Measurements from ENCODE around the gene ARHGAP15.

ARHGAP15 gene

GRCh38 chr2:143433251-143433650, 304.0 kb downstream of the ARHGAP15 start:
- Histone ChIP-seq H3K23ac (ENCODE audit: low read depth, low read length, poor library complexity) (no peak overlapping the region), H3K4ac (ENCODE audit: low read length) (no peak overlapping the region), H4K91ac (ENCODE audit: low read depth, low read length, poor library complexity) (no peak overlapping the region), H2BK12ac (ENCODE audit: low read length) (no peak overlapping the region), H3K27ac (replicated peaks; ENCODE audit: low read length) (no peak overlapping the region), H3K9me3 (replicated peaks in 1 of 2; ENCODE audit: control insufficient read depth in 2 of 2, insufficient read depth in 1 of 2, low read depth in 1 of 2, low read length in 2 of 2) (no peaks in the 10 kb centered on the region), H3K4me3 (ENCODE audit: low read length in 2 of 2) (no peak overlapping the region), H3K4me2 (ENCODE audit: insufficient read depth, low read length, poor library complexity, severe bottlenecking) (no peak overlapping the region), H2AFZ (ENCODE audit: low read length) (no peak overlapping the region), H2BK5ac (ENCODE audit: low read length) (no peak overlapping the region), H3K14ac (ENCODE audit: low read length) (no peak overlapping the region), H2BK15ac (ENCODE audit: low read length) (no peak overlapping the region), H3K79me1 (ENCODE audit: low read depth, low read length) (no peaks in the 10 kb centered on the region), H3K4me1 (ENCODE audit: control insufficient read depth in 2 of 2, insufficient read depth in 1 of 2, low read depth in 1 of 2, low read length in 2 of 2) (no peaks in the 10 kb centered on the region), H2AK5ac (ENCODE audit: low read depth, low read length) (no peak overlapping the region), H3K18ac (ENCODE audit: low read length) (no peak overlapping the region), H3K36me3 (replicated peaks in 1 of 2; ENCODE audit: control insufficient read depth in 2 of 2, insufficient read depth in 2 of 2, low read length in 2 of 2) (no peaks in the 10 kb centered on the region), H4K8ac (ENCODE audit: low read depth, low read length) (no peak overlapping the region), H2BK120ac (ENCODE audit: low read depth, low read length) (no peak overlapping the region), H3K27me3 (ENCODE audit: control insufficient read depth in 3 of 3, insufficient read depth in 3 of 3, low read depth in 1 of 3, low read length in 3 of 3) (no peaks in the 10 kb centered on the region), H3K9ac (ENCODE audit: low read depth, low read length, poor library complexity) (no peak overlapping the region)
- no CpG with 5 or more reads among the region's 3 CpGs for WGBS, 2 donors (ENCODE audit: extremely low coverage in 2 of 2, insufficient read length in 2 of 2, insufficient replicate concordance in 1 of 2)
- no peak for DNase-seq (ENCODE audit: low spot score)

GRCh38 chr2:143433840-143434239, 304.6 kb downstream of the ARHGAP15 start:
- no peak overlapping the region for H3K23ac ChIP-seq (ENCODE audit: low read depth, low read length, poor library complexity)
- no peaks in the 10 kb centered on the region for H3K27me3 ChIP-seq (ENCODE audit: control insufficient read depth in 3 of 3, insufficient read depth in 3 of 3, low read depth in 1 of 3, low read length in 3 of 3)
- H2BK120ac ChIP-seq (ENCODE audit: low read depth, low read length) = no peak overlapping the region
- no peaks in the 10 kb centered on the region for H3K79me1 ChIP-seq (ENCODE audit: low read depth, low read length)
- no peak overlapping the region for H2AFZ ChIP-seq (ENCODE audit: low read length)
- no peak overlapping the region for H3K27ac ChIP-seq (replicated peaks; ENCODE audit: low read length)
- no peak overlapping the region for H3K9ac ChIP-seq (ENCODE audit: low read depth, low read length, poor library complexity)
- no peak overlapping the region for H3K4me2 ChIP-seq (ENCODE audit: insufficient read depth, low read length, poor library complexity, severe bottlenecking)
- H2BK12ac ChIP-seq (ENCODE audit: low read length) = no peak overlapping the region
- H3K9me3 ChIP-seq (replicated peaks in 1 of 2; ENCODE audit: control insufficient read depth in 2 of 2, insufficient read depth in 1 of 2, low read depth in 1 of 2, low read length in 2 of 2) = no peaks in the 10 kb centered on the region
- no peaks in the 10 kb centered on the region for H3K36me3 ChIP-seq (replicated peaks in 1 of 2; ENCODE audit: control insufficient read depth in 2 of 2, insufficient read depth in 2 of 2, low read length in 2 of 2)
- H4K8ac ChIP-seq (ENCODE audit: low read depth, low read length) = no peak overlapping the region
- no peak overlapping the region for H3K14ac ChIP-seq (ENCODE audit: low read length)
- H2AK5ac ChIP-seq (ENCODE audit: low read depth, low read length) = no peak overlapping the region
- H3K18ac ChIP-seq (ENCODE audit: low read length) = no peak overlapping the region
- H3K4ac ChIP-seq (ENCODE audit: low read length) = no peak overlapping the region
- H2BK5ac ChIP-seq (ENCODE audit: low read length) = no peak overlapping the region
- no peak for DNase-seq (ENCODE audit: low spot score)
- H3K4me1 ChIP-seq (ENCODE audit: control insufficient read depth in 2 of 2, insufficient read depth in 1 of 2, low read depth in 1 of 2, low read length in 2 of 2) = no peaks in the 10 kb centered on the region
- no peak overlapping the region for H3K4me3 ChIP-seq (ENCODE audit: low read length in 2 of 2)
- no peak overlapping the region for H4K91ac ChIP-seq (ENCODE audit: low read depth, low read length, poor library complexity)
- H2BK15ac ChIP-seq (ENCODE audit: low read length) = no peak overlapping the region

- no peak overlapping the region for H3K4me3 ChIP-seq (ENCODE audit: low read length in 2 of 2)
- H2AFZ ChIP-seq (ENCODE audit: low read length) = no peak overlapping the region
- H3K9ac ChIP-seq (ENCODE audit: low read depth, low read length, poor library complexity) = no peak overlapping the region
- no peaks in the 10 kb centered on the region for H3K9me3 ChIP-seq (replicated peaks in 1 of 2; ENCODE audit: control insufficient read depth in 2 of 2, insufficient read depth in 1 of 2, low read depth in 1 of 2, low read length in 2 of 2)
- H3K14ac ChIP-seq (ENCODE audit: low read length) = no peak overlapping the region
- H3K4ac ChIP-seq (ENCODE audit: low read length) = no peak overlapping the region
- H4K8ac ChIP-seq (ENCODE audit: low read depth, low read length) = no peak overlapping the region
- no peaks in the 10 kb centered on the region for H3K27me3 ChIP-seq (ENCODE audit: control insufficient read depth in 3 of 3, insufficient read depth in 3 of 3, low read depth in 1 of 3, low read length in 3 of 3)
- no peak overlapping the region for H3K4me2 ChIP-seq (ENCODE audit: insufficient read depth, low read length, poor library complexity, severe bottlenecking)
- WGBS, 2 donors (ENCODE audit: extremely low coverage in 2 of 2, insufficient read length in 2 of 2, insufficient replicate concordance in 1 of 2) = no CpG with 5 or more reads among the region's 3 CpGs
- no peak overlapping the region for H3K18ac ChIP-seq (ENCODE audit: low read length)
- no peaks in the 10 kb centered on the region for H3K79me1 ChIP-seq (ENCODE audit: low read depth, low read length)
- no peak overlapping the region for H4K91ac ChIP-seq (ENCODE audit: low read depth, low read length, poor library complexity)
- no peaks in the 10 kb centered on the region for H3K36me3 ChIP-seq (replicated peaks in 1 of 2; ENCODE audit: control insufficient read depth in 2 of 2, insufficient read depth in 2 of 2, low read length in 2 of 2)
- no peak overlapping the region for H3K27ac ChIP-seq (replicated peaks; ENCODE audit: low read length)
- no peak for DNase-seq (ENCODE audit: low spot score)
- no peak overlapping the region for H2BK5ac ChIP-seq (ENCODE audit: low read length)
- no peak overlapping the region for H2AK5ac ChIP-seq (ENCODE audit: low read depth, low read length)
- H3K4me1 ChIP-seq (ENCODE audit: control insufficient read depth in 2 of 2, insufficient read depth in 1 of 2, low read depth in 1 of 2, low read length in 2 of 2) = no peaks in the 10 kb centered on the region
- H2BK12ac ChIP-seq (ENCODE audit: low read length) = no peak overlapping the region
- H2BK15ac ChIP-seq (ENCODE audit: low read length) = no peak overlapping the region
- H3K23ac ChIP-seq (ENCODE audit: low read depth, low read length, poor library complexity) = no peak overlapping the region
- H2BK120ac ChIP-seq (ENCODE audit: low read depth, low read length) = no peak overlapping the region
Observed at GRCh38 chr2:143434445-143434844, 305.2 kb downstream of the ARHGAP15 start.

GRCh38 chr2:143435131-143435530, 305.9 kb downstream of the ARHGAP15 start:
- Histone ChIP-seq H3K36me3 (replicated peaks in 1 of 2; ENCODE audit: control insufficient read depth in 2 of 2, insufficient read depth in 2 of 2, low read length in 2 of 2) (no peaks in the 10 kb centered on the region), H4K8ac (ENCODE audit: low read depth, low read length) (no peak overlapping the region), H3K14ac (ENCODE audit: low read length) (no peak overlapping the region), H3K9me3 (replicated peaks in 1 of 2; ENCODE audit: control insufficient read depth in 2 of 2, insufficient read depth in 1 of 2, low read depth in 1 of 2, low read length in 2 of 2) (no peaks in the 10 kb centered on the region), H3K4me2 (ENCODE audit: insufficient read depth, low read length, poor library complexity, severe bottlenecking) (no peak overlapping the region), H3K79me1 (ENCODE audit: low read depth, low read length) (no peaks in the 10 kb centered on the region), H2BK120ac (ENCODE audit: low read depth, low read length) (no peak overlapping the region), H4K91ac (ENCODE audit: low read depth, low read length, poor library complexity) (no peak overlapping the region), H3K27me3 (ENCODE audit: control insufficient read depth in 3 of 3, insufficient read depth in 3 of 3, low read depth in 1 of 3, low read length in 3 of 3) (no peaks in the 10 kb centered on the region), H3K4me1 (ENCODE audit: control insufficient read depth in 2 of 2, insufficient read depth in 1 of 2, low read depth in 1 of 2, low read length in 2 of 2) (no peaks in the 10 kb centered on the region), H2BK12ac (ENCODE audit: low read length) (no peak overlapping the region), H3K9ac (ENCODE audit: low read depth, low read length, poor library complexity) (no peak overlapping the region), H3K4me3 (ENCODE audit: low read length in 2 of 2) (no peak overlapping the region), H3K18ac (ENCODE audit: low read length) (no peak overlapping the region), H2AK5ac (ENCODE audit: low read depth, low read length) (no peak overlapping the region), H3K23ac (ENCODE audit: low read depth, low read length, poor library complexity) (no peak overlapping the region), H2BK5ac (ENCODE audit: low read length) (no peak overlapping the region), H3K4ac (ENCODE audit: low read length) (no peak overlapping the region), H3K27ac (replicated peaks; ENCODE audit: low read length) (no peak overlapping the region), H2BK15ac (ENCODE audit: low read length) (no peak overlapping the region), H2AFZ (ENCODE audit: low read length) (no peak overlapping the region)
- DNase-seq (ENCODE audit: low spot score) = no peak
- no CpG with 5 or more reads among the region's 6 CpGs for WGBS, 2 donors (ENCODE audit: extremely low coverage in 2 of 2, insufficient read length in 2 of 2, insufficient replicate concordance in 1 of 2)
